DND-41 (cell line): ENCODE data around the gene RNF148.

Source experiments
- ATAC-seq: fragments of 200-7000 bp; cut with Tn5 transposase; 3 replicates; pipeline ENCODE4 v1.9.1; 2021; ENCODE audit warnings: low read depth; ENCODE audit not compliant: insufficient read depth
- DNase-seq: peaks from one replicate; pipeline ENCODE4 v3.0.0-alpha.2; 2020
- H2AFZ ChIP-seq: 2 replicates; pipeline ENCODE4 v1.6.0; 2012; ENCODE audit warnings: low read depth, low read length
- H3K27ac ChIP-seq: 2 replicates; pipeline ENCODE4 v1.5.1; 2012; ENCODE audit warnings: low read length, inconsistent platforms
- H3K27me3 ChIP-seq: fragments of 200-600 bp; sonication (generic); 2 replicates; pipeline ENCODE4 v1.6.0; 2012; ENCODE audit warnings: low read length, mild to moderate bottlenecking, inconsistent platforms; ENCODE audit not compliant: insufficient read depth, poor library complexity
- H3K36me3 ChIP-seq: 2 replicates; pipeline ENCODE4 v1.5.1; 2012; ENCODE audit warnings: low read length, inconsistent platforms; ENCODE audit not compliant: insufficient read depth
- H3K4me1 ChIP-seq: 2 replicates; pipeline ENCODE4 v1.5.1; 2012; ENCODE audit warnings: mild to moderate bottlenecking, low read length; ENCODE audit not compliant: insufficient read depth
- H3K4me2 ChIP-seq: 2 replicates; pipeline ENCODE4 v1.6.0; 2012; ENCODE audit warnings: mild to moderate bottlenecking, moderate library complexity, low read length, inconsistent platforms; ENCODE audit not compliant: insufficient read depth
- H3K4me3 ChIP-seq, 2 experiments: fragments of 200-600 bp in 1 of 2; shearing (Covaris generic) in 1 of 2; 2 replicates each; pipeline ENCODE4 v1.5.1; 2012 to 2016; ENCODE audit warnings: inconsistent platforms in 2 of 2, low read length in 2 of 2, mild to moderate bottlenecking in 2 of 2, low read depth in 1 of 2, moderate library complexity in 1 of 2
- H3K79me2 ChIP-seq: 2 replicates; pipeline ENCODE4 v1.6.0; 2012; ENCODE audit warnings: low read length, inconsistent platforms; ENCODE audit not compliant: insufficient read depth
- H3K9ac ChIP-seq: 2 replicates; pipeline ENCODE4 v1.6.0; 2012; ENCODE audit warnings: low read depth, mild to moderate bottlenecking, inconsistent platforms, low read length, moderate library complexity
- H3K9me3 ChIP-seq: 2 replicates; pipeline ENCODE4 v1.5.1; 2012; ENCODE audit warnings: low read length, moderate library complexity, mild to moderate bottlenecking, inconsistent platforms; ENCODE audit not compliant: insufficient read depth, severe bottlenecking
- H4K20me1 ChIP-seq: 2 replicates; pipeline ENCODE4 v1.6.0; 2012; ENCODE audit warnings: low read length; ENCODE audit not compliant: insufficient read depth
- CTCF ChIP-seq: IDR thresholded peaks from 2 replicates; pipeline ENCODE4 v1.5.1; 2012; ENCODE audit warnings: borderline replicate concordance, low read length, moderate library complexity, mild to moderate bottlenecking; ENCODE audit not compliant: poor library complexity, severe bottlenecking; ENCODE audit errors: extremely low read depth
- EZH2 ChIP-seq: IDR thresholded peaks from 3 replicates; pipeline ENCODE4 v1.6.1; 2012; ENCODE audit warnings: borderline replicate concordance, low read depth, mild to moderate bottlenecking, moderate library complexity, low read length, inconsistent platforms; ENCODE audit not compliant: severe bottlenecking

The RNF148 gene

GRCh38 chr7:122674502-122674901 is 28.2 kb downstream of the RNF148 start:
- ATAC-seq (no peak), DNase-seq (no peak)
- no peak overlapping the region for H3K9ac ChIP-seq
- no peak overlapping the region for H2AFZ ChIP-seq
- no peak overlapping the region for H3K4me3 ChIP-seq
- H3K27me3 ChIP-seq: no peaks in the 10 kb centered on the region
- TF ChIP-seq CTCF (no peak), EZH2 (no peak)
- no peaks in the 10 kb centered on the region for H4K20me1 ChIP-seq
- H3K36me3 ChIP-seq: no peaks in the 10 kb centered on the region
- no peak overlapping the region for H3K4me2 ChIP-seq
- no peaks in the 10 kb centered on the region for H3K9me3 ChIP-seq
- no peak overlapping the region for H3K27ac ChIP-seq
- H3K4me1 ChIP-seq: no peaks in the 10 kb centered on the region
- no peaks in the 10 kb centered on the region for H3K79me2 ChIP-seq

- ATAC-seq: no peak
- Histone ChIP-seq H3K36me3 (no peaks in the 10 kb centered on the region), H4K20me1 (no peaks in the 10 kb centered on the region), H3K4me1 (no peaks in the 10 kb centered on the region), H3K9me3 (no peaks in the 10 kb centered on the region), H3K9ac (no peak overlapping the region), H3K4me2 (no peak overlapping the region), H3K27me3 (no peaks in the 10 kb centered on the region), H3K27ac (no peak overlapping the region), H2AFZ (no peak overlapping the region), H3K4me3 (no peak overlapping the region), H3K79me2 (no peaks in the 10 kb centered on the region)
- no peak for DNase-seq
- TF ChIP-seq EZH2 (no peak), CTCF (no peak)
Measured at GRCh38 chr7:122673951-122674350, 28.8 kb downstream of the RNF148 start.

- Histone ChIP-seq H3K9me3 (no peaks in the 10 kb centered on the region), H3K9ac (no peak overlapping the region), H3K36me3 (no peaks in the 10 kb centered on the region), H3K4me3 (no peak overlapping the region), H2AFZ (no peak overlapping the region), H3K4me1 (no peaks in the 10 kb centered on the region), H3K27ac (no peak overlapping the region), H3K4me2 (no peak overlapping the region), H3K79me2 (no peaks in the 10 kb centered on the region), H4K20me1 (no peaks in the 10 kb centered on the region), H3K27me3 (no peaks in the 10 kb centered on the region)
- no peak for TF ChIP-seq CTCF
- no peak for TF ChIP-seq EZH2
- ATAC-seq (no peak), DNase-seq (no peak)
Measured at GRCh38 chr7:122672536-122672935, 30.2 kb downstream of the RNF148 start.

GRCh38 chr7:122663733-122664132 is 39.0 kb downstream of the RNF148 start:
- H4K20me1 ChIP-seq: no peaks in the 10 kb centered on the region
- H3K4me1 ChIP-seq: no peaks in the 10 kb centered on the region
- H3K36me3 ChIP-seq: no peaks in the 10 kb centered on the region
- no peaks in the 10 kb centered on the region for H3K79me2 ChIP-seq
- no peak overlapping the region for H3K9ac ChIP-seq
- TF ChIP-seq CTCF: no peak
- TF ChIP-seq EZH2: no peak
- H3K27ac ChIP-seq: no peak overlapping the region
- DNase-seq (no peak), ATAC-seq (no peak)
- H2AFZ ChIP-seq: no peak overlapping the region
- no peaks in the 10 kb centered on the region for H3K9me3 ChIP-seq
- no peak overlapping the region for H3K4me3 ChIP-seq
- H3K27me3 ChIP-seq: no peaks in the 10 kb centered on the region
- no peak overlapping the region for H3K4me2 ChIP-seq
